NCI-H2107 treated with DMSO at 0.1 percent for 48 hours (cell line): ENCODE data around the gene AAGAB.
"Not testable (repeated sequence)": the region's sequence is repeated elsewhere in the genome, so short reads cannot be mapped to it uniquely, and the experiment has no call there.

Experiments used
- DNase-seq: peaks from one replicate; lab custom pipeline; 2025; ENCODE audit not compliant: unreplicated experiment; lab: John Stamatoyannopoulos, UW

Gene AAGAB

DNA sequence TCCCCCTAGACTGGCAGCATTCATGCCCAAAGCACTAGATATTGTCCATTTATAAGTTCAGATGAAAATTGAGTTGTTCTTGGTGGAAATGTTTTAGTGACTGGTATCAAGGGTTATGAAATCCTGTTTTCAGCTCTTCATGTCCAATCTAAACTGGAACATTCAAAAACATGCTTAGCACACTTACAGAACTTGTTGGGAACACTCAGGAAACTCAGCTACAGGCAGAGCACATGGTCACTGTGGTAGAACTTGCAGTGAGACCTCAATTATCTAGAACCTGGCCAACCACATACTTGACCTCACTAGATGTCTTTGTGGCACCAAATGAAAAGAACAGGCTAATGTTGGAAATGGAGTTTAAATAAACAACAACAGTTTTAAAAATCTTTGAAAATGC, 100.2 kb downstream of the AAGAB start:
- no peak for DNase-seq

DNA sequence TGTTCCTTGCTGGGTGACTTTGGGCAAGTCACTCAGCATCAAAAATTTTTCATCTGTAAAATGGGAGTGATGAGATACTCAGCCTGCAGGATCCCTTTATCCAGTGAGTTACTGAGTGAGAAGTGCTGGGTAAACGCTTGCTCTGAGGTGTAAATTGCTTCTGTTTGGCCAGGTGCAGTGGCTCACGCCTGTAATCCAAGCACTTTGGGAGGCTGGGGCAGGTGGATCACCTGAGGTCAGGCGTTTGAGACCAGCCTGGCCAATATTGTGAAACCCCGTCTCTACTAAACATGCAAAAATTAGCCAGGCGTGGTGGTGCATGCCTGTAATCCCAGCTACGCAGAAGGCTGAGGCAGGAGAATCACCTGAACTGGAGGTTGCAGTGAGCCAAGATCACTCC, 101.4 kb downstream of the AAGAB start:
- not testable (repeated sequence) for DNase-seq

DNA sequence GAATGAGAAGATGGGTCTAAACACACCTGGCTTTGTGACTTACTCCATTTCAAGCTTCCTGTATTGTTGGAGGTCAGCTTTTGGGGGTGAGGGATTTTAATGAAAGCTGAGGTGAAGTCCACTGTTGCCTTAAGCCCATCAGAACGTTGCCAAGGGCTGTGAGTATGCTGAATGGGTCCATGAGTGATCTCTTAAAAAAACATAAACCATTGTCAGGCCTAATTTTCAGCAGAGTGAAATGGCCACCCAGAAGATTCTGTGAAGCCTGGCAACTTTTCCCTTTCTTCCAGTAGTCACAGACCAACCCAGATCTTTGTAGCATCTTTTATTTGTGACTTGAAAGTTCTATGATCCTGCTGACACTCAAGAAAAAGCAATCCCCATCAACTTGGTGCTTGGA, 102.0 kb downstream of the AAGAB start:
- no peak for DNase-seq
